ENCODE data around the gene GPR137C. TPM values are rescaled to one million over a fixed set of nuclear protein-coding genes. Genes with fewer than 3 reads are reported as not detected.

Gene GPR137C
- polyA plus RNA-seq, 1 of the 3 experiments (the other 2 are of a cell fraction) = 0.54 TPM

- no peaks in the 10 kb centered on the region for H3K9me3 ChIP-seq
- no peak overlapping the region for H3K4me3 ChIP-seq (ENCODE audit: low read depth in 2 of 2, low read length in 1 of 2)
- H3K9me2 ChIP-seq = no peaks in the 10 kb centered on the region
- no peaks in the 10 kb centered on the region for H3K79me2 ChIP-seq (ENCODE audit: insufficient read depth)
- H3K4me2 ChIP-seq = no peak overlapping the region
- H3K36me3 ChIP-seq (replicated peaks in 1 of 2; ENCODE audit: control insufficient read depth in 1 of 2, insufficient read depth in 2 of 2, low read length in 1 of 2) = no peaks in the 10 kb centered on the region
- POLR2A ChIA-PET = no interaction called here
- TF ChIP-seq CHD2 (IDR thresholded peaks at IDR 0.05; ENCODE audit: low read length, partially characterized antibody) (no peak), RFX5 (IDR thresholded peaks at IDR 0.05; ENCODE audit: low read length) (no peak), MEF2A (IDR thresholded peaks at IDR 0.05; ENCODE audit: borderline replicate concordance, low read depth) (no peak), POLR2AphosphoS5 (IDR thresholded peaks at IDR 0.05; ENCODE audit: low read depth, low read length) (no peak), EP300 (IDR thresholded peaks at IDR 0.05; ENCODE audit: borderline replicate concordance in 1 of 2, low read depth in 1 of 2, low read length in 1 of 2) (no peak), TCF12 (IDR thresholded peaks at IDR 0.05) (no peak), RXRA (IDR thresholded peaks at IDR 0.05; ENCODE audit: borderline replicate concordance, low read depth) (no peak), EZH2phosphoT487 (IDR thresholded peaks at IDR 0.05; ENCODE audit: borderline replicate concordance, low read depth) (no peak), TAF1 (IDR thresholded peaks at IDR 0.05; ENCODE audit: borderline replicate concordance, low read depth, low read length) (no peak), SMC3 (IDR thresholded peaks at IDR 0.05; ENCODE audit: low read depth, low read length) (no peak), NFIC (IDR thresholded peaks at IDR 0.05; ENCODE audit: borderline replicate concordance) (no peak), YY1 (IDR thresholded peaks at IDR 0.05; ENCODE audit: low read depth) (no peak), NRF1 (IDR thresholded peaks at IDR 0.05; ENCODE audit: low read depth, low read length) (no peak), REST (IDR thresholded peaks at IDR 0.05; ENCODE audit: low read depth, low read length) (no peak), IRF3 (IDR thresholded peaks at IDR 0.05; ENCODE audit: low read depth, low read length) (no peak)
- TF ChIP-seq, protein P1, sequence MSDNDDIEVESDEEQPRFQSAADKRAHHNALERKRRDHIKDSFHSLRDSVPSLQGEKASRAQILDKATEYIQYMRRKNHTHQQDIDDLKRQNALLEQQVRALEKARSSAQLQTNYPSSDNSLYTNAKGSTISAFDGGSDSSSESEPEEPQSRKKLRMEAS (IDR thresholded peaks at IDR 0.05; ENCODE audit: low read depth) = no peak
- TF ChIP-seq, protein P2, sequence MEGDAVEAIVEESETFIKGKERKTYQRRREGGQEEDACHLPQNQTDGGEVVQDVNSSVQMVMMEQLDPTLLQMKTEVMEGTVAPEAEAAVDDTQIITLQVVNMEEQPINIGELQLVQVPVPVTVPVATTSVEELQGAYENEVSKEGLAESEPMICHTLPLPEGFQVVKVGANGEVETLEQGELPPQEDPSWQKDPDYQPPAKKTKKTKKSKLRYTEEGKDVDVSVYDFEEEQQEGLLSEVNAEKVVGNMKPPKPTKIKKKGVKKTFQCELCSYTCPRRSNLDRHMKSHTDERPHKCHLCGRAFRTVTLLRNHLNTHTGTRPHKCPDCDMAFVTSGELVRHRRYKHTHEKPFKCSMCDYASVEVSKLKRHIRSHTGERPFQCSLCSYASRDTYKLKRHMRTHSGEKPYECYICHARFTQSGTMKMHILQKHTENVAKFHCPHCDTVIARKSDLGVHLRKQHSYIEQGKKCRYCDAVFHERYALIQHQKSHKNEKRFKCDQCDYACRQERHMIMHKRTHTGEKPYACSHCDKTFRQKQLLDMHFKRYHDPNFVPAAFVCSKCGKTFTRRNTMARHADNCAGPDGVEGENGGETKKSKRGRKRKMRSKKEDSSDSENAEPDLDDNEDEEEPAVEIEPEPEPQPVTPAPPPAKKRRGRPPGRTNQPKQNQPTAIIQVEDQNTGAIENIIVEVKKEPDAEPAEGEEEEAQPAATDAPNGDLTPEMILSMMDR (IDR thresholded peaks at IDR 0.05) = no peak
- TF ChIP-seq, protein P3, sequence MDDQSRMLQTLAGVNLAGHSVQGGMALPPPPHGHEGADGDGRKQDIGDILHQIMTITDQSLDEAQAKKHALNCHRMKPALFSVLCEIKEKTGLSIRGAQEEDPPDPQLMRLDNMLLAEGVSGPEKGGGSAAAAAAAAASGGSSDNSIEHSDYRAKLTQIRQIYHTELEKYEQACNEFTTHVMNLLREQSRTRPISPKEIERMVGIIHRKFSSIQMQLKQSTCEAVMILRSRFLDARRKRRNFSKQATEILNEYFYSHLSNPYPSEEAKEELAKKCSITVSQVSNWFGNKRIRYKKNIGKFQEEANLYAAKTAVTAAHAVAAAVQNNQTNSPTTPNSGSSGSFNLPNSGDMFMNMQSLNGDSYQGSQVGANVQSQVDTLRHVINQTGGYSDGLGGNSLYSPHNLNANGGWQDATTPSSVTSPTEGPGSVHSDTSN (IDR thresholded peaks at IDR 0.05) = no peak
- no peaks in the 10 kb centered on the region for H4K20me1 ChIP-seq (ENCODE audit: insufficient read depth)
- no peak for DNase-seq
- H3K9ac ChIP-seq = no peak overlapping the region
- H3F3A ChIP-seq (replicated peaks; ENCODE audit: insufficient read depth) = no peaks in the 10 kb centered on the region
- H2AFZ ChIP-seq (ENCODE audit: low read depth) = no peak overlapping the region
- no peaks in the 10 kb centered on the region for H3K27me3 ChIP-seq (ENCODE audit: insufficient read depth)
- CTCF ChIA-PET = no interaction called here
- H3K27ac ChIP-seq (ENCODE audit: low read depth in 2 of 2, low read length in 1 of 2) = no peak overlapping the region
- H3K4me1 ChIP-seq (ENCODE audit: control insufficient read depth in 1 of 2, insufficient read depth in 2 of 2, low read depth in 1 of 2, low read length in 1 of 2) = no peaks in the 10 kb centered on the region
Observed at GRCh38 chr14:52522581-52523345, 29.9 kb upstream of the GPR137C start.

Data from SK-N-SH (cell line).